ENCODE data around the gene SMIM30.

Gene SMIM30

GRCh38 chr7:113100121-113100603 is 18.2 kb downstream of the SMIM30 start:
- no peak for DNase-seq (ENCODE audit: low read depth in 2 of 2)

- no peak for DNase-seq (ENCODE audit: low read depth in 2 of 2)
These were observed 19.0 kb downstream of the SMIM30 start for GRCh38 chr7:113099284-113099919.

GRCh38 chr7:113094517-113095249 is 23.7 kb downstream of the SMIM30 start:
- DNase-seq (ENCODE audit: low read depth in 2 of 2): no peak

- DNase-seq (ENCODE audit: low read depth in 2 of 2): no peak
These were observed 24.8 kb downstream of the SMIM30 start for GRCh38 chr7:113093561-113093960.

- no peak for DNase-seq (ENCODE audit: low read depth in 2 of 2)
These were observed 25.6 kb downstream of the SMIM30 start for GRCh38 chr7:113092762-113093161.

GRCh38 chr7:113087071-113087998 is 31.0 kb downstream of the SMIM30 start:
- DNase-seq (ENCODE audit: low read depth in 2 of 2): no peak

- no peak for DNase-seq (ENCODE audit: low read depth in 2 of 2)
These were observed 31.9 kb downstream of the SMIM30 start, which contains the start of gene GPR85 for GRCh38 chr7:113086431-113086888. TSS of gene GPR85 (minus strand) at chr7:113086827. CDS start at chr7:113084721, 2,106 bp downstream.

GRCh38 chr7:113085781-113086390 is 32.5 kb downstream of the SMIM30 start:
- no peak for DNase-seq (ENCODE audit: low read depth in 2 of 2)

- DNase-seq (ENCODE audit: low read depth in 2 of 2): no peak
These were observed 33.7 kb downstream of the SMIM30 start for GRCh38 chr7:113084496-113085172.

GRCh38 chr7:113083816-113084495 is 34.4 kb downstream of the SMIM30 start:
- DNase-seq (ENCODE audit: low read depth in 2 of 2): no peak

- DNase-seq (ENCODE audit: low read depth in 2 of 2): no peak
These were observed 35.1 kb downstream of the SMIM30 start for GRCh38 chr7:113083132-113083815.

- no peak for DNase-seq (ENCODE audit: low read depth in 2 of 2)
These were observed 40.0 kb downstream of the SMIM30 start for GRCh38 chr7:113078331-113078730.

- no peak for DNase-seq (ENCODE audit: low read depth in 2 of 2)
These were observed 41.7 kb downstream of the SMIM30 start for GRCh38 chr7:113076703-113077102.

GRCh38 chr7:113071465-113071864 is 46.9 kb downstream of the SMIM30 start:
- DNase-seq (ENCODE audit: low read depth in 2 of 2): no peak

All from activated CD8-positive, alpha-beta memory T cell treated with anti-CD3 and anti-CD28 coated beads for 4 hours (primary cell).